ENCODE data around the gene PSMB5. TPM values are rescaled to one million over a fixed set of nuclear protein-coding genes. Genes with fewer than 3 reads are reported as not detected.
A peak's percentile ranks its signal among the peaks of the same experiment; 100 is the strongest.

Gene PSMB5
- total and polyA plus RNA-seq, 2 of the 13 experiments (the other 11 are each of a cell fraction or from before 2014, with no cell fraction given) = 705 to 871 TPM

- TF ChIP-seq, protein P1, sequence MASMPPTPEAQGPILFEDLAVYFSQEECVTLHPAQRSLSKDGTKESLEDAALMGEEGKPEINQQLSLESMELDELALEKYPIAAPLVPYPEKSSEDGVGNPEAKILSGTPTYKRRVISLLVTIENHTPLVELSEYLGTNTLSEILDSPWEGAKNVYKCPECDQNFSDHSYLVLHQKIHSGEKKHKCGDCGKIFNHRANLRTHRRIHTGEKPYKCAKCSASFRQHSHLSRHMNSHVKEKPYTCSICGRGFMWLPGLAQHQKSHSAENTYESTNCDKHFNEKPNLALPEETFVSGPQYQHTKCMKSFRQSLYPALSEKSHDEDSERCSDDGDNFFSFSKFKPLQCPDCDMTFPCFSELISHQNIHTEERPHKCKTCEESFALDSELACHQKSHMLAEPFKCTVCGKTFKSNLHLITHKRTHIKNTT (CRISPR knock-in tag; IDR thresholded peaks at IDR 0.05) = no peak
- TF ChIP-seq ZNF598 (CRISPR knock-in tag; IDR thresholded peaks at IDR 0.05; ENCODE audit: borderline replicate concordance) (no peak), ATF7-NPFF (CRISPR knock-in tag; IDR thresholded peaks at IDR 0.05; ENCODE audit: low read depth) (no peak; the same call in none of the 2 replicates), SP140L (CRISPR knock-in tag; IDR thresholded peaks at IDR 0.05; ENCODE audit: borderline replicate concordance) (0 out of 2 replicates have a peak, but pooled peaks have one; percentile 75), SOX13 (IDR thresholded peaks at IDR 0.05) (no peak), SOX13 (CRISPR knock-in tag; conservative IDR thresholded peaks at IDR 0.05 in 1 of 2, IDR thresholded peaks at IDR 0.05 in 1 of 2) (peak in 1 of 2 experiments; percentile 49; a peak in 3 of 4 replicates), ZSCAN12 (CRISPR knock-in tag; IDR thresholded peaks at IDR 0.05) (no peak), NCOA1 (CRISPR knock-in tag; IDR thresholded peaks at IDR 0.05) (no peak), GABPB1 (CRISPR knock-in tag; IDR thresholded peaks at IDR 0.05) (peak; percentile 28; the same call in 1 of the 2 replicates), KAT8 (CRISPR knock-in tag; IDR thresholded peaks at IDR 0.05) (peak; percentile 80), CSRNP2 (CRISPR knock-in tag; conservative IDR thresholded peaks at IDR 0.05; ENCODE audit: low read depth) (0 out of 2 replicates have a peak, but pooled peaks have one; percentile 30)
- TF ChIP-seq, protein P2, sequence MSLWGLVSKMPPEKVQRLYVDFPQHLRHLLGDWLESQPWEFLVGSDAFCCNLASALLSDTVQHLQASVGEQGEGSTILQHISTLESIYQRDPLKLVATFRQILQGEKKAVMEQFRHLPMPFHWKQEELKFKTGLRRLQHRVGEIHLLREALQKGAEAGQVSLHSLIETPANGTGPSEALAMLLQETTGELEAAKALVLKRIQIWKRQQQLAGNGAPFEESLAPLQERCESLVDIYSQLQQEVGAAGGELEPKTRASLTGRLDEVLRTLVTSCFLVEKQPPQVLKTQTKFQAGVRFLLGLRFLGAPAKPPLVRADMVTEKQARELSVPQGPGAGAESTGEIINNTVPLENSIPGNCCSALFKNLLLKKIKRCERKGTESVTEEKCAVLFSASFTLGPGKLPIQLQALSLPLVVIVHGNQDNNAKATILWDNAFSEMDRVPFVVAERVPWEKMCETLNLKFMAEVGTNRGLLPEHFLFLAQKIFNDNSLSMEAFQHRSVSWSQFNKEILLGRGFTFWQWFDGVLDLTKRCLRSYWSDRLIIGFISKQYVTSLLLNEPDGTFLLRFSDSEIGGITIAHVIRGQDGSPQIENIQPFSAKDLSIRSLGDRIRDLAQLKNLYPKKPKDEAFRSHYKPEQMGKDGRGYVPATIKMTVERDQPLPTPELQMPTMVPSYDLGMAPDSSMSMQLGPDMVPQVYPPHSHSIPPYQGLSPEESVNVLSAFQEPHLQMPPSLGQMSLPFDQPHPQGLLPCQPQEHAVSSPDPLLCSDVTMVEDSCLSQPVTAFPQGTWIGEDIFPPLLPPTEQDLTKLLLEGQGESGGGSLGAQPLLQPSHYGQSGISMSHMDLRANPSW (CRISPR knock-in tag; IDR thresholded peaks at IDR 0.05; ENCODE audit: borderline replicate concordance) = no peak
- TF ChIP-seq, protein P3, sequence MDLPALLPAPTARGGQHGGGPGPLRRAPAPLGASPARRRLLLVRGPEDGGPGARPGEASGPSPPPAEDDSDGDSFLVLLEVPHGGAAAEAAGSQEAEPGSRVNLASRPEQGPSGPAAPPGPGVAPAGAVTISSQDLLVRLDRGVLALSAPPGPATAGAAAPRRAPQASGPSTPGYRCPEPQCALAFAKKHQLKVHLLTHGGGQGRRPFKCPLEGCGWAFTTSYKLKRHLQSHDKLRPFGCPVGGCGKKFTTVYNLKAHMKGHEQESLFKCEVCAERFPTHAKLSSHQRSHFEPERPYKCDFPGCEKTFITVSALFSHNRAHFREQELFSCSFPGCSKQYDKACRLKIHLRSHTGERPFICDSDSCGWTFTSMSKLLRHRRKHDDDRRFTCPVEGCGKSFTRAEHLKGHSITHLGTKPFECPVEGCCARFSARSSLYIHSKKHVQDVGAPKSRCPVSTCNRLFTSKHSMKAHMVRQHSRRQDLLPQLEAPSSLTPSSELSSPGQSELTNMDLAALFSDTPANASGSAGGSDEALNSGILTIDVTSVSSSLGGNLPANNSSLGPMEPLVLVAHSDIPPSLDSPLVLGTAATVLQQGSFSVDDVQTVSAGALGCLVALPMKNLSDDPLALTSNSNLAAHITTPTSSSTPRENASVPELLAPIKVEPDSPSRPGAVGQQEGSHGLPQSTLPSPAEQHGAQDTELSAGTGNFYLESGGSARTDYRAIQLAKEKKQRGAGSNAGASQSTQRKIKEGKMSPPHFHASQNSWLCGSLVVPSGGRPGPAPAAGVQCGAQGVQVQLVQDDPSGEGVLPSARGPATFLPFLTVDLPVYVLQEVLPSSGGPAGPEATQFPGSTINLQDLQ (CRISPR knock-in tag; IDR thresholded peaks at IDR 0.05) = no peak
- TF ChIP-seq, protein P4, sequence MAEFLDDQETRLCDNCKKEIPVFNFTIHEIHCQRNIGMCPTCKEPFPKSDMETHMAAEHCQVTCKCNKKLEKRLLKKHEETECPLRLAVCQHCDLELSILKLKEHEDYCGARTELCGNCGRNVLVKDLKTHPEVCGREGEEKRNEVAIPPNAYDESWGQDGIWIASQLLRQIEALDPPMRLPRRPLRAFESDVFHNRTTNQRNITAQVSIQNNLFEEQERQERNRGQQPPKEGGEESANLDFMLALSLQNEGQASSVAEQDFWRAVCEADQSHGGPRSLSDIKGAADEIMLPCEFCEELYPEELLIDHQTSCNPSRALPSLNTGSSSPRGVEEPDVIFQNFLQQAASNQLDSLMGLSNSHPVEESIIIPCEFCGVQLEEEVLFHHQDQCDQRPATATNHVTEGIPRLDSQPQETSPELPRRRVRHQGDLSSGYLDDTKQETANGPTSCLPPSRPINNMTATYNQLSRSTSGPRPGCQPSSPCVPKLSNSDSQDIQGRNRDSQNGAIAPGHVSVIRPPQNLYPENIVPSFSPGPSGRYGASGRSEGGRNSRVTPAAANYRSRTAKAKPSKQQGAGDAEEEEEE (CRISPR knock-in tag; IDR thresholded peaks at IDR 0.05; ENCODE audit: borderline replicate concordance) = no peak
- TF ChIP-seq, protein P5, sequence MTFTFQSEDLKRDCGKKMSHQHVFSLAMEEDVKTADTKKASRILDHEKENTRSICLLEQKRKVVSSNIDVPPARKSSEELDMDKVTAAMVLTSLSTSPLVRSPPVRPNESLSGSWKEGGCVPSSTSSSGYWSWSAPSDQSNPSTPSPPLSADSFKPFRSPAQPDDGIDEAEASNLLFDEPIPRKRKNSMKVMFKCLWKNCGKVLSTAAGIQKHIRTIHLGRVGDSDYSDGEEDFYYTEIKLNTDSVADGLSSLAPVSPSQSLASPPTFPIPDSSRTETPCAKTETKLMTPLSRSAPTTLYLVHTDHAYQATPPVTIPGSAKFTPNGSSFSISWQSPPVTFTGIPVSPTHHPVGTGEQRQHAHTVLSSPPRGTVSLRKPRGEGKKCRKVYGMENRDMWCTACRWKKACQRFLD (CRISPR knock-in tag; IDR thresholded peaks at IDR 0.05; ENCODE audit: borderline replicate concordance) = no peak
- TF ChIP-seq, protein P6, sequence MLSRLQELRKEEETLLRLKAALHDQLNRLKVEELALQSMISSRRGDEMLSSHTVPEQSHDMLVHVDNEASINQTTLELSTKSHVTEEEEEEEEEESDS (CRISPR knock-in tag; IDR thresholded peaks at IDR 0.05; ENCODE audit: borderline replicate concordance) = no peak
Observed at GRCh38 chr14:23068789-23069412, 34.2 kb upstream of the PSMB5 start (continued).
